ENCODE results near the gene C18orf63.

C18orf63 gene

GRCh38 chr18:74329688-74330205, 14.1 kb downstream of the C18orf63 start:
- no peak overlapping the region for H3K4me3 ChIP-seq (ENCODE audit: low read length)
- no peak for TF ChIP-seq ZNF274 (IDR thresholded peaks at IDR 0.05; ENCODE audit: low read depth, low read length)

- no peak overlapping the region for H3K4me3 ChIP-seq (ENCODE audit: low read length)
Measured at GRCh38 chr18:74331404-74331803, 15.8 kb downstream of the C18orf63 start.

DNA sequence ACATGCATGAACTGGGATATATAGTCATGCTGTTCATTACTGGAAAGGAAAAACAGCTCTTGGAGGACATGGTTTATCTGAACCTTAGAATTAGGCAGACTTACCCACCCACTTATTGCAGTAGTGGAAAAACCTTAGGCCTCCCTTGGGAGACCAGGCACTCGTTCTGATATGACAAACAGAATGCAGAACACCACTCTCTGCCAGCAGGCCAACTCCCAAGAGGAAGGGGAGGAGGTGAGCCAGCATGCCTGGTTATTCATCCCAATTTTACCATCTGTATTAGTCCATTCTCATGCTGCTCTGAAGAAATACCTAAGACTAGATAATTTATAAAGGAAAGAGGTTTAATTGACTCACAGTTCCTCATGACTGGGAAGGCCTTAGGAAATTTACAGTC, 17.5 kb downstream of the C18orf63 start:
- no peak for TF ChIP-seq ZNF274 (IDR thresholded peaks at IDR 0.05; ENCODE audit: low read depth, low read length)
- no peak overlapping the region for H3K4me3 ChIP-seq (ENCODE audit: low read length)

More at GRCh38 chr18:74331404-74331803, 15.8 kb downstream of the C18orf63 start:
- no peak for TF ChIP-seq ZNF274 (IDR thresholded peaks at IDR 0.05; ENCODE audit: low read depth, low read length)

DNA sequence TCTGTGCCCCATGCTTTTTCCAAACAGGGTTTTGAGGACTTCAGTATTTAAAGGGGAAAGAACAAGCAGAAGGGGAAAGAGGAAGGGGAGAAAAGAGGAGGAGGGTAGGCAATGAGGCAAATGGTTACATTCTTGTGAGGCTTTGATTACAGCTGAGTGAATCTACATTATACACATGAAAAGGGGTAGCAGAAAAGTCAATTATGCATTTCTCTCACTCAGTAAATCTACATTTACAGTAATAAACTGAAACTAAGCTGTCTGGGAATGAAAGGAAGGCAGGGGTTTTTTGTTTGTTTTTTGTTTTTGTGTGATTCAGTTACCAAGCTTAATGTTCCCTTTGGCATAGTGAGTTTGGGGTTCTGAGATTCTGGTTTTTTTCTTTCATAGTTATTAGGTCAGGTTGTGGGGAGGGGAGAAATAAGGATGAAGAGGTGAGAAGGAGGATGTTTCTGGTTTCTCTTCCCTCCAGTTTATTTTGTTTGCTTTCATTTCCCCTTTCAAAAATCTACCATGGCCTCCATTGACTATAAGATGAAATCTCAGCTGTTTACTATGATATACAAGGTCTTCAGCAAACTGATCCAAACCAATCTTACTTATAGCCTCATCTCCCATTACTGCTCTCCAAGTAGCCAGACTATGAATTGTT, 18.7 kb downstream of the C18orf63 start:
- H3K4me3 ChIP-seq (ENCODE audit: low read length): no peak overlapping the region
- no peak for TF ChIP-seq ZNF274 (IDR thresholded peaks at IDR 0.05; ENCODE audit: low read depth, low read length)

DNA sequence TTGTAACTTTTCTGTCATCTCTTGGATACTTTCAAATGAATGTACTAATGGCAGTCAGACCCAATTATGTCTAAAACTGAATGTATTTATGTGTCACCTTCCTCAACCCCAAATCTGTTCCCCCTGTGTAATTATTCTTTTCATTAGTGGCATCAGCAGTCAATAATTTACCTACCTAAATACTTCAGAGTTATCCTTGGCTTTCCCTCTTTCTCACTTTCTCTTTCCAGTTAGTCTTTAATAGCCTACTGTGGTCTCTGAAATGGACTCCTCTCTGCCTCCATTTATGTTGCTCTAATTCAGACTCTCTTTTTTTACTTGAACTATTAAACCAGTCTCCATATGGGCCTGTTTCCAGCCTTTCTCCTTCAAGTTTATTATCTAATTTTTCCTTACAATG, 21.0 kb downstream of the C18orf63 start:
- no peak overlapping the region for H3K4me3 ChIP-seq (ENCODE audit: low read length)
- TF ChIP-seq ZNF274 (IDR thresholded peaks at IDR 0.05; ENCODE audit: low read depth, low read length): no peak

- no peak for TF ChIP-seq ZNF274 (IDR thresholded peaks at IDR 0.05; ENCODE audit: low read depth, low read length)
- H3K4me3 ChIP-seq (ENCODE audit: low read length): no peak overlapping the region
Measured at GRCh38 chr18:74337155-74337911, 21.7 kb downstream of the C18orf63 start.

DNA sequence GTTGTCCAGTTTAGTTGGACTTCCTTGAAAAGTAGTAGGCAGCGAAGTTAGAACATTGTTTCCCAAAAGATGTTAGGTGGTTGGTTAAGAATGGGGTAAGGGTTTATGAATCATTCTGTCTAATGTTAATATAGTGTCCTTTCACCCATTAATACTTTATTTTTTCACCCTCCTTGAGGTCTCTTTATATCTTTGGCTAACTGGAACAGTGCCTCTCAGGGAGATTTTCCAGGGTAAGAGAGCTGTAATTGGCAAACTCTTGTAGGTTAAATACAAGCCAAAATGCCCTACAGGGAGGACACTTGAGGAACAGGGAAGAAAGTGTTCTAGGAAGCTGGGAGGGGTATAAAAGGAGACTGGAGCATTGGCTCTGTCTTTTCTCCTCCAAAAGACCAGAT, 22.3 kb downstream of the C18orf63 start:
- no peak overlapping the region for H3K4me3 ChIP-seq (ENCODE audit: low read length)
- TF ChIP-seq ZNF274 (IDR thresholded peaks at IDR 0.05; ENCODE audit: low read depth, low read length): no peak

GRCh38 chr18:74342416-74343043, 26.9 kb downstream of the C18orf63 start:
- TF ChIP-seq ZNF274 (IDR thresholded peaks at IDR 0.05; ENCODE audit: low read depth, low read length): no peak

DNA sequence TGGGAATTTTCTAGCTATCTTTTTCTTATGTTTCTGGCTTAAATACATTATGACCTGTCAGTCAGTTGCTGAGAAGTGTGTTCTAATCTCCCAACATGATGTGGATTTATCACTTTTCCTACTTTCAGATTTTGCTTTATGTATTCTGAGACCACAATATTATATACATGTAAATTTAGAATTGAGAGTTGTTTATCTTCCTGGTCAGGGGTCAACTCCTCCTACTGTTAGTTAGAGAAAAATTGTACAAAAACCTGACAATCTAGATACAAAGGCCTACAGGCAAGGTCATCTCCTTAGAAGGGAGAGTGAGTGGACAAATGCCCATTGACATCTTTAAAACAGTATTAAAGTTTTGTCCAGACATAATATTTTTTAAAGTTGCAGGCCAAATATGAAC, 30.6 kb downstream of the C18orf63 start:
- H3K4me3 ChIP-seq (ENCODE audit: low read length): no peak overlapping the region
- TF ChIP-seq ZNF274 (IDR thresholded peaks at IDR 0.05; ENCODE audit: low read depth, low read length): no peak

More at GRCh38 chr18:74342416-74343043, 26.9 kb downstream of the C18orf63 start:
- H3K4me3 ChIP-seq (ENCODE audit: low read length): no peak overlapping the region

DNA sequence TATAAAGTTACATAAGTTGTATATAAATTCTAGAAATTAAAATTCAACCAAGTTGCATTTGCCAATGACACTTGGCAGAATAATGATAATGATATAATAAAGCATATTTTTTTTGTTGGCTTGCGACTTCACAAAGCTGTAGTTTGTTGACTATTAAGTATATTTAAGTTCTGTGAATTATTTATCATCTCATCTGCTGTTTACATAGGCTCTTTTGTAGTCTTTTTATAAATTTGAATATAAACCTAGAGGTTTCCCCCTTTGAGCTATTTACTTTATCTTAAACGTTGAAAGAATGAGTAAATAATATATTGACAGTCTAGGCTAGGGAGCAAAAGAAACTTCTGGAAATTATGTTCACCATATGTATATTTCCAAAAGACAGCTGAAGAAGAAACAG, 32.9 kb downstream of the C18orf63 start:
- no peak overlapping the region for H3K4me3 ChIP-seq (ENCODE audit: low read length)
- TF ChIP-seq ZNF274 (IDR thresholded peaks at IDR 0.05; ENCODE audit: low read depth, low read length): no peak

- TF ChIP-seq ZNF274 (IDR thresholded peaks at IDR 0.05; ENCODE audit: low read depth, low read length): no peak
- no peak overlapping the region for H3K4me3 ChIP-seq (ENCODE audit: low read length)
Measured at GRCh38 chr18:74351354-74351753, 35.7 kb downstream of the C18orf63 start.

- no peak overlapping the region for H3K4me3 ChIP-seq (ENCODE audit: low read length)
- no peak for TF ChIP-seq ZNF274 (IDR thresholded peaks at IDR 0.05; ENCODE audit: low read depth, low read length)
Measured at GRCh38 chr18:74353169-74353775, 37.6 kb downstream of the C18orf63 start.

GRCh38 chr18:74356959-74357358, 41.3 kb downstream of the C18orf63 start:
- no peak for TF ChIP-seq ZNF274 (IDR thresholded peaks at IDR 0.05; ENCODE audit: low read depth, low read length)
- no peak overlapping the region for H3K4me3 ChIP-seq (ENCODE audit: low read length)
